ENCODE data around the gene IGF2. TPM values are rescaled to one million over a fixed set of nuclear protein-coding genes. Genes with fewer than 3 reads are reported as not detected.
A peak's percentile ranks its signal among the peaks of the same experiment; 100 is the strongest.

The IGF2 gene
- total RNA-seq, 2 donors from 2014 or later = 10.6 to 84.0 TPM

DNA sequence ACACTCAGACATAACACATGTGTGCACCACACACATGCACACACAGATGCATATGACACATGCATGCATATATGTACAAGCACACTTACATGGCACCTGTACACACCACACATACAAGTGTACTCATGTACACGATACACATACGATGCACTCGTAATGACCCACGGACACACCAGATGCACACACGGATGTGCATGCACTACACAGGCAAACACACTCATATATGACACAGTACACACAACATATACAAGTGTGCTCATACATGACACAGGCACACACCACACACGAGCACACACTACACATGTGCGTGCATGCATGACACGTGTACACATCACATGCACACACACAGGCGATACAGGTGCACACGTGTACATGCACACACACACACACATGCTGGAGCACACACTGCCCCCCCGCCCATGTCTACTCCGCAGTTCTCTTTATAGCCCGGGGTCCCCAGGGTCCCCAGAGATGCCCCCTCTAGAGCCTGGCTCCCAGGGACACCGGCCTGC is 37.3 kb upstream of the IGF2 start:
- H3K9me3 ChIP-seq = no peaks in the 10 kb centered on the region
- ATAC-seq (no peak), DNase-seq (no peak)
- no peaks in the 10 kb centered on the region for H3K36me3 ChIP-seq (replicated peaks in 1 of 2; ENCODE audit: insufficient read depth in 1 of 2, low read depth in 2 of 2)
- WGBS, 2 donors = 76 to 86% methylated on average over 14 of the region's 14 CpGs
- H3K27me3 ChIP-seq = no peaks in the 10 kb centered on the region
- no peak for TF ChIP-seq POLR2A (IDR thresholded peaks at IDR 0.05)
- TF ChIP-seq, protein P1, sequence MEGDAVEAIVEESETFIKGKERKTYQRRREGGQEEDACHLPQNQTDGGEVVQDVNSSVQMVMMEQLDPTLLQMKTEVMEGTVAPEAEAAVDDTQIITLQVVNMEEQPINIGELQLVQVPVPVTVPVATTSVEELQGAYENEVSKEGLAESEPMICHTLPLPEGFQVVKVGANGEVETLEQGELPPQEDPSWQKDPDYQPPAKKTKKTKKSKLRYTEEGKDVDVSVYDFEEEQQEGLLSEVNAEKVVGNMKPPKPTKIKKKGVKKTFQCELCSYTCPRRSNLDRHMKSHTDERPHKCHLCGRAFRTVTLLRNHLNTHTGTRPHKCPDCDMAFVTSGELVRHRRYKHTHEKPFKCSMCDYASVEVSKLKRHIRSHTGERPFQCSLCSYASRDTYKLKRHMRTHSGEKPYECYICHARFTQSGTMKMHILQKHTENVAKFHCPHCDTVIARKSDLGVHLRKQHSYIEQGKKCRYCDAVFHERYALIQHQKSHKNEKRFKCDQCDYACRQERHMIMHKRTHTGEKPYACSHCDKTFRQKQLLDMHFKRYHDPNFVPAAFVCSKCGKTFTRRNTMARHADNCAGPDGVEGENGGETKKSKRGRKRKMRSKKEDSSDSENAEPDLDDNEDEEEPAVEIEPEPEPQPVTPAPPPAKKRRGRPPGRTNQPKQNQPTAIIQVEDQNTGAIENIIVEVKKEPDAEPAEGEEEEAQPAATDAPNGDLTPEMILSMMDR (IDR thresholded peaks at IDR 0.05) = no peak
- intact Hi-C loops (cut with DNase I) = no loop called here
- H3K27ac ChIP-seq = no peak overlapping the region
- peaks cover 16% of the 10 kb centered on the region for H3K4me1 ChIP-seq
- H3K4me3 ChIP-seq = no peak overlapping the region

DNA sequence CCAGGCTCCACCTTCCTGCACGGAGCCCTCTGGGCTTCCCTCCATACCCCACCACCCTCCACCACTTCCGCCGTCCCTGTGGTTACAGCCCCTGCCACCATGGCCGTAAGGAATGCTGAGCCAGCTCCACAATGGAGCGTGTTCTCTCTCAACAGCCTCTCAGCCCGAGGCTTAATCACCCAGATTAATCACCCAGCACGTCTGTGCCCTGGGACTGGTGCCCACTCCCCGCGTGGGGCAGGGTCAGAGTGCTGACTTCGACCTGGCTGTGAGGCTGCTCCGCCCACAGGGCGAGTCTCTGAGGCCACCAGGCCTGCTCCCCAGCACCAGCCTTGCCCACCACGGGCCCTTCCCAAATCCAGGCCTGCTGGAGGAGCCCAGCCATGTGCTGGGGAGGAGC is 36.5 kb upstream of the IGF2 start:
- H3K4me3 ChIP-seq = no peak overlapping the region
- intact Hi-C loops (cut with DNase I) = no loop called here
- ATAC-seq (peak; percentile 72), DNase-seq (peak; percentile 34 to 70 (median 68))
- no peaks in the 10 kb centered on the region for H3K27me3 ChIP-seq
- no peaks in the 10 kb centered on the region for H3K36me3 ChIP-seq (replicated peaks in 1 of 2; ENCODE audit: insufficient read depth in 1 of 2, low read depth in 2 of 2)
- TF ChIP-seq, protein P1 (IDR thresholded peaks at IDR 0.05) = no peak
- TF ChIP-seq POLR2A (IDR thresholded peaks at IDR 0.05) = no peak
- H3K4me1 ChIP-seq = peaks cover 16% of the 10 kb centered on the region
- H3K27ac ChIP-seq = peak overlapping the region in 3 of 4 donors; percentile 39 to 56 (median 51)
- H3K9me3 ChIP-seq = no peaks in the 10 kb centered on the region
- 23 to 33% methylated on average over 3 to 12 of the region's 13 CpGs for WGBS, 2 donors

DNA sequence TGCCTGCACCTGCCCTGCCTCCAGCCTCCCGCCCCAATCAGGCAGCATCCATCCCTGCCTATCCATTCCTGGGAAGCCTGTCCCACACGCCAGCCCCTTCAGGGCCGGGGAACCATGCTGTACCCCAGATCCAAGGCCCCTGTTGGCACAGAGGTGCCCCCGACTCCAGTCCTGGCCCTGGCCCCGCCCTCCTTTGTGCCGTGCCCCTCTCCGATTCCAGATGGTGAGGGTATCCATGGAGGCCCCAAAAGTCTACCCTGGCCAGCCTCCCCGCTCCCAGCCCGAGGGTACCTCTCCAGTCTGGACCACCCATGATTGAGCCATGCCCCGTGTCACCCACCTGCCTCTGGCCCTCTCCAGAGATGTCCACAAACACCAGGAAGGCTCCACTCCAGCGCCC is 35.2 kb upstream of the IGF2 start:
- no peak for DNase-seq
- 80 to 96% methylated on average over 4 to 10 of the region's 11 CpGs for WGBS, 2 donors

DNA sequence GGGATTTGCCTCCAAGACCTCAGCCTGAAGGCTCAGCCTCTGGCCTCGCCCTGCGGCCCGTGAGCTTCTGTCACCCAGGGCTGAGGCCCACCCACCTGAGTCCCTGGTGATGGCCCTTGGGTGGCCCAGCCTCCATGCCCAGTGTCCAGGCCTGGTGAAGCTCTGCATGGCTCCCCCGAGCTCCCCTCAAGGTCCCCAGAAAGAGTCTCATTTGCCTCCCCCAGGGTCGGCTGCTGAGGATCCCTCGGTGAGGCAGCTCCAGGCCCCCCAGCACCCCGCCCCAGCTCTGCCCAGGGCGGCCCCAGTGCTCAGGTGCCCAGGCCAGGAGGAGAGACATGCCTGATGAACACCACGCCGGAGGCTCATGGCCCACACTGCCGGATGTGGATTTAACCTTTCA is 34.6 kb upstream of the IGF2 start:
- Histone ChIP-seq H3K4me3 (no peak overlapping the region), H3K9me3 (no peaks in the 10 kb centered on the region), H3K36me3 (replicated peaks in 1 of 2; ENCODE audit: insufficient read depth in 1 of 2, low read depth in 2 of 2) (no peaks in the 10 kb centered on the region), H3K4me1 (peaks cover 9% of the 10 kb centered on the region), H3K27me3 (no peaks in the 10 kb centered on the region), H3K27ac (no peak overlapping the region)
- TF ChIP-seq POLR2A (IDR thresholded peaks at IDR 0.05) = no peak
- TF ChIP-seq, protein P1 (IDR thresholded peaks at IDR 0.05) = no peak
- ATAC-seq (no peak), DNase-seq (no peak)
- WGBS, 2 donors = 27 to 83% methylated on average over 3 of the region's 11 CpGs
- intact Hi-C loops (cut with DNase I) = no loop called here

More for the DNA sequence above, 35.2 kb upstream of the IGF2 start:
- H3K27me3 ChIP-seq = no peaks in the 10 kb centered on the region
- ATAC-seq = no peak
- no peaks in the 10 kb centered on the region for H3K36me3 ChIP-seq (replicated peaks in 1 of 2; ENCODE audit: insufficient read depth in 1 of 2, low read depth in 2 of 2)
- no peak for TF ChIP-seq POLR2A (IDR thresholded peaks at IDR 0.05)
- TF ChIP-seq, protein P1 (IDR thresholded peaks at IDR 0.05) = no peak
- no peak overlapping the region for H3K4me3 ChIP-seq
- intact Hi-C loops (cut with DNase I) = no loop called here
- no peak overlapping the region for H3K27ac ChIP-seq
- no peaks in the 10 kb centered on the region for H3K9me3 ChIP-seq
- H3K4me1 ChIP-seq = peaks cover 15% of the 10 kb centered on the region

DNA sequence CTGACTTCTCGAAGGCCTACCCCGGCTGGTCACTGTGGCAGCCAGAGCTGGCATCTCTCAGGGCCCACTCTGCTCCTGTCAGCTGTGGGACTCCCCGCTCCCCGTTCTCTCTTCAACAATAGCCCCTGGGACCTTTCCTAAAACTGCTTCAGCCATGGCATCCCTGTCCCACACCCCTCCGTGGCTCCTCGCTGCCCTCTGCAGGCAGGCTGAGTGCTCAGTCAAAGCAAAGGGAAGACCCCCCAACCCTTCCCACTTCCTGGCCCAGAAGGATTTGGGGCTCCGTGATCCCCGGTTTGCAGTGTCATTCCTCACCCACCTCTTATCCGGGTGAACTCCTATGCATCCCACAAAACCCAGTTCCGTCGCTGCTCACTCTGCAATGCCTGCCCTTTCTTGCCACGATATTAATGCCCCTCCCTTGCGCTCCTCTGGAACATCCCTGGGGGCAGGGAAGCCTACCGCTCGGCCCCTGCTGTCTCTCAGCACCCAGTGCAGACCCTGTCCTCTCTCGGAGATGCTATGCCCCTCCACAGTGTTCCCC is 34.0 kb upstream of the IGF2 start:
- DNase-seq (no peak), ATAC-seq (no peak)
- Histone ChIP-seq H3K27ac (no peak overlapping the region), H3K4me3 (no peak overlapping the region), H3K9me3 (no peaks in the 10 kb centered on the region), H3K4me1 (peaks cover 7% of the 10 kb centered on the region), H3K27me3 (no peaks in the 10 kb centered on the region), H3K36me3 (replicated peaks in 1 of 2; ENCODE audit: insufficient read depth in 1 of 2, low read depth in 2 of 2) (no peaks in the 10 kb centered on the region)
- 74 to 78% methylated on average over 12 to 16 of the region's 16 CpGs for WGBS, 2 donors
- intact Hi-C loops (cut with DNase I) = no loop called here
- TF ChIP-seq, protein P1 (IDR thresholded peaks at IDR 0.05) = peak in 1 of 7 experiments; percentile 6
- TF ChIP-seq POLR2A (IDR thresholded peaks at IDR 0.05) = no peak
